ENCODE data around the gene GMFB.

Gene GMFB

GRCh38 chr14:54488646-54489317 lies at the start of gene GMFB:
TSS of gene GMFB (minus strand) at chr14:54488980. CDS start at chr14:54488927, 53 bp downstream.
- Mint-ChIP-seq H3K27me3 (no peaks in the 10 kb centered on the region), H3K4me1 (ENCODE audit: low read depth) (peaks cover 73% of the 10 kb centered on the region), H3K4me3 (peak within 1 kb of the TSS; percentile 70), H3K36me3 (ENCODE audit: low read depth) (peaks cover 28% of the 10 kb centered on the region), H3K9me3 (no peaks in the 10 kb centered on the region), H3K27ac (peak within 1 kb of the TSS; percentile 89)
- intact Hi-C loops (cut with micrococcal nuclease): loop anchor here (1.0 to 5.0 kb wide), 3 partner anchors 21 to 92 kb away; partner anchors contain the start of genes CDKN3 and CGRRF1

- Mint-ChIP-seq H3K27ac (no peak overlapping the region), H3K27me3 (no peaks in the 10 kb centered on the region), H3K36me3 (ENCODE audit: low read depth) (peaks cover 35% of the 10 kb centered on the region), H3K4me1 (ENCODE audit: low read depth) (no peaks in the 10 kb centered on the region), H3K4me3 (no peak overlapping the region), H3K9me3 (no peaks in the 10 kb centered on the region)
- intact Hi-C loops (cut with micrococcal nuclease): no loop called here
These were observed 49.3 kb upstream of the GMFB start for GRCh38 chr14:54538055-54538454.

- no peaks in the 10 kb centered on the region for H3K9me3 Mint-ChIP-seq
- intact Hi-C loops (cut with micrococcal nuclease): no loop called here
- H3K27ac Mint-ChIP-seq: no peak overlapping the region
- H3K4me3 Mint-ChIP-seq: no peak overlapping the region
- H3K36me3 Mint-ChIP-seq (ENCODE audit: low read depth): peaks cover 39% of the 10 kb centered on the region
- no peaks in the 10 kb centered on the region for H3K27me3 Mint-ChIP-seq
- H3K4me1 Mint-ChIP-seq (ENCODE audit: low read depth): peaks cover 4% of the 10 kb centered on the region
These were observed 48.9 kb upstream of the GMFB start for GRCh38 chr14:54537651-54538050.

GRCh38 chr14:54535646-54536045 lies 46.9 kb upstream of the GMFB start:
- Mint-ChIP-seq H3K4me3 (no peak overlapping the region), H3K36me3 (ENCODE audit: low read depth) (peaks cover 47% of the 10 kb centered on the region), H3K27ac (no peak overlapping the region), H3K27me3 (no peaks in the 10 kb centered on the region), H3K4me1 (ENCODE audit: low read depth) (peaks cover 10% of the 10 kb centered on the region), H3K9me3 (no peaks in the 10 kb centered on the region)
- intact Hi-C loops (cut with micrococcal nuclease): no loop called here

- H3K27me3 Mint-ChIP-seq: no peaks in the 10 kb centered on the region
- H3K27ac Mint-ChIP-seq: no peak overlapping the region
- intact Hi-C loops (cut with micrococcal nuclease): no loop called here
- peaks cover 44% of the 10 kb centered on the region for H3K36me3 Mint-ChIP-seq (ENCODE audit: low read depth)
- no peak overlapping the region for H3K4me3 Mint-ChIP-seq
- H3K9me3 Mint-ChIP-seq: no peaks in the 10 kb centered on the region
- peaks cover 10% of the 10 kb centered on the region for H3K4me1 Mint-ChIP-seq (ENCODE audit: low read depth)
These were observed 46.3 kb upstream of the GMFB start for GRCh38 chr14:54535126-54535525.

GRCh38 chr14:54533100-54533499 lies 44.3 kb upstream of the GMFB start:
- H3K27me3 Mint-ChIP-seq: no peaks in the 10 kb centered on the region
- peaks cover 10% of the 10 kb centered on the region for H3K4me1 Mint-ChIP-seq (ENCODE audit: low read depth)
- H3K4me3 Mint-ChIP-seq: no peak overlapping the region
- peaks cover 33% of the 10 kb centered on the region for H3K36me3 Mint-ChIP-seq (ENCODE audit: low read depth)
- intact Hi-C loops (cut with micrococcal nuclease): no loop called here
- H3K9me3 Mint-ChIP-seq: no peaks in the 10 kb centered on the region
- H3K27ac Mint-ChIP-seq: no peak overlapping the region

- Mint-ChIP-seq H3K36me3 (ENCODE audit: low read depth) (peaks cover 33% of the 10 kb centered on the region), H3K4me3 (no peak overlapping the region), H3K27ac (no peak overlapping the region)
These were observed 43.6 kb upstream of the GMFB start for GRCh38 chr14:54532111-54533012.

GRCh38 chr14:54529811-54530210 lies 41.0 kb upstream of the GMFB start:
- peaks cover 10% of the 10 kb centered on the region for H3K4me1 Mint-ChIP-seq (ENCODE audit: low read depth)
- no peaks in the 10 kb centered on the region for H3K9me3 Mint-ChIP-seq
- no peaks in the 10 kb centered on the region for H3K27me3 Mint-ChIP-seq
- intact Hi-C loops (cut with micrococcal nuclease): no loop called here
- no peak overlapping the region for H3K4me3 Mint-ChIP-seq
- no peak overlapping the region for H3K27ac Mint-ChIP-seq
- H3K36me3 Mint-ChIP-seq (ENCODE audit: low read depth): peaks cover 41% of the 10 kb centered on the region

More at GRCh38 chr14:54532111-54533012, 43.6 kb upstream of the GMFB start:
- Mint-ChIP-seq H3K27me3 (no peaks in the 10 kb centered on the region), H3K4me1 (ENCODE audit: low read depth) (peaks cover 10% of the 10 kb centered on the region), H3K9me3 (no peaks in the 10 kb centered on the region)
- intact Hi-C loops (cut with micrococcal nuclease): no loop called here

- Mint-ChIP-seq H3K4me1 (ENCODE audit: low read depth) (peaks cover 10% of the 10 kb centered on the region), H3K36me3 (ENCODE audit: low read depth) (peaks cover 44% of the 10 kb centered on the region), H3K9me3 (no peaks in the 10 kb centered on the region), H3K27ac (no peak overlapping the region), H3K4me3 (no peak overlapping the region), H3K27me3 (no peaks in the 10 kb centered on the region)
- intact Hi-C loops (cut with micrococcal nuclease): no loop called here
These were observed 40.2 kb upstream of the GMFB start for GRCh38 chr14:54528973-54529372.

- no peaks in the 10 kb centered on the region for H3K4me1 Mint-ChIP-seq (ENCODE audit: low read depth)
- no peak overlapping the region for H3K27ac Mint-ChIP-seq
- H3K4me3 Mint-ChIP-seq: no peak overlapping the region
- intact Hi-C loops (cut with micrococcal nuclease): no loop called here
- no peaks in the 10 kb centered on the region for H3K27me3 Mint-ChIP-seq
- H3K36me3 Mint-ChIP-seq (ENCODE audit: low read depth): peaks cover 48% of the 10 kb centered on the region
- H3K9me3 Mint-ChIP-seq: no peaks in the 10 kb centered on the region
These were observed 35.6 kb upstream of the GMFB start for GRCh38 chr14:54524410-54524809.

- H3K4me3 Mint-ChIP-seq: no peak overlapping the region
- intact Hi-C loops (cut with micrococcal nuclease): no loop called here
- no peaks in the 10 kb centered on the region for H3K27me3 Mint-ChIP-seq
- H3K36me3 Mint-ChIP-seq (ENCODE audit: low read depth): peaks cover 41% of the 10 kb centered on the region
- H3K4me1 Mint-ChIP-seq (ENCODE audit: low read depth): peaks cover 24% of the 10 kb centered on the region
- H3K9me3 Mint-ChIP-seq: peaks cover 15% of the 10 kb centered on the region
- no peak overlapping the region for H3K27ac Mint-ChIP-seq
These were observed 27.9 kb upstream of the GMFB start for GRCh38 chr14:54516709-54517108.

- no peak overlapping the region for H3K4me3 Mint-ChIP-seq
- no peaks in the 10 kb centered on the region for H3K27me3 Mint-ChIP-seq
- intact Hi-C loops (cut with micrococcal nuclease): no loop called here
- H3K4me1 Mint-ChIP-seq (ENCODE audit: low read depth): peaks cover 31% of the 10 kb centered on the region
- H3K36me3 Mint-ChIP-seq (ENCODE audit: low read depth): peaks cover 41% of the 10 kb centered on the region
- peaks cover 15% of the 10 kb centered on the region for H3K9me3 Mint-ChIP-seq
- no peak overlapping the region for H3K27ac Mint-ChIP-seq
These were observed 26.9 kb upstream of the GMFB start for GRCh38 chr14:54515670-54516069.

- Mint-ChIP-seq H3K27ac (no peak overlapping the region), H3K4me3 (no peak overlapping the region), H3K27me3 (no peaks in the 10 kb centered on the region), H3K36me3 (ENCODE audit: low read depth) (peaks cover 38% of the 10 kb centered on the region), H3K4me1 (ENCODE audit: low read depth) (peaks cover 37% of the 10 kb centered on the region), H3K9me3 (peaks cover 15% of the 10 kb centered on the region)
- intact Hi-C loops (cut with micrococcal nuclease): no loop called here
These were observed 23.6 kb upstream of the GMFB start for GRCh38 chr14:54512393-54512792.

Data from dendritic cell treated with granulocyte-macrophage colony-stimulating factor and Interleukin-4, amounts not matched to agents 40 ng/mL and 50 ng/mL, for 4 days (primary cell).